Glutamatergic neuron (in vitro differentiated cells): Measurements from ENCODE around the gene RAET1G. TPM values are rescaled to one million over a fixed set of nuclear protein-coding genes. Genes with fewer than 3 reads are reported as not detected.

Source experiments
- DNase-seq: peaks from one replicate; pipeline ENCODE4 v3.0.0; 2022
- H3K27ac Mint-ChIP-seq: one replicate; pipeline ENCODE4 v1.8.0; 2020; ENCODE audit warnings: mild to moderate bottlenecking, mixed read lengths, inconsistent platforms; ENCODE audit not compliant: unreplicated experiment
- H3K27me3 Mint-ChIP-seq: one replicate; pipeline ENCODE4 v1.8.0; 2020; ENCODE audit warnings: mild to moderate bottlenecking, moderate library complexity, mixed read lengths, inconsistent platforms; ENCODE audit not compliant: unreplicated experiment
- H3K36me3 Mint-ChIP-seq: one replicate; pipeline ENCODE4 v1.8.0; 2020; ENCODE audit warnings: mild to moderate bottlenecking, mixed read lengths, inconsistent platforms; ENCODE audit not compliant: unreplicated experiment
- H3K4me1 Mint-ChIP-seq: one replicate; pipeline ENCODE4 v1.8.0; 2020; ENCODE audit warnings: mild to moderate bottlenecking, low read depth, mixed read lengths, inconsistent platforms; ENCODE audit not compliant: unreplicated experiment
- H3K4me3 Mint-ChIP-seq: one replicate; pipeline ENCODE4 v1.8.0; 2020; ENCODE audit warnings: mild to moderate bottlenecking, mixed read lengths, inconsistent platforms; ENCODE audit not compliant: unreplicated experiment
- H3K9me3 Mint-ChIP-seq: one replicate; pipeline ENCODE4 v1.8.0; 2020; ENCODE audit warnings: mild to moderate bottlenecking, moderate library complexity, mixed read lengths, inconsistent platforms; ENCODE audit not compliant: unreplicated experiment
- CTCF ChIP-seq: fragments of 200-600 bp; sonication (generic); IDR thresholded peaks from one replicate; pipeline ENCODE4 v1.5.0; 2021; ENCODE audit not compliant: partially characterized antibody, unreplicated experiment
- total RNA-seq: library from RNA; stranded (reverse); fragmentation: NEBNext Ultra II Directional; extraction: Animal tissue kit (Norgen Biotek cat#: 25700); gene quantifications from one replicate; pipeline ENCODE4 v1.2.1, GENCODE V29; 2021; ENCODE audit not compliant: unreplicated experiment

RAET1G gene
- total RNA-seq, 1 donor from 2014 or later = not detected

- H3K27me3 Mint-ChIP-seq = peaks cover 7% of the 10 kb centered on the region
- TF ChIP-seq CTCF = no peak
- H3K27ac Mint-ChIP-seq = no peak overlapping the region
- DNase-seq = no peak
- H3K4me3 Mint-ChIP-seq = no peak overlapping the region
- H3K36me3 Mint-ChIP-seq = peaks cover 11% of the 10 kb centered on the region
- no peaks in the 10 kb centered on the region for H3K4me1 Mint-ChIP-seq
- peaks cover 13% of the 10 kb centered on the region for H3K9me3 Mint-ChIP-seq
These were observed 16.5 kb downstream of the RAET1G start for GRCh38 chr6:149906405-149906804.

- Mint-ChIP-seq H3K9me3 (peaks cover 12% of the 10 kb centered on the region), H3K4me3 (no peak overlapping the region), H3K27me3 (peaks cover 7% of the 10 kb centered on the region), H3K4me1 (no peaks in the 10 kb centered on the region), H3K36me3 (peaks cover 11% of the 10 kb centered on the region), H3K27ac (no peak overlapping the region)
- no peak for TF ChIP-seq CTCF
- no peak for DNase-seq
These were observed 17.0 kb downstream of the RAET1G start for GRCh38 chr6:149905911-149906371.

- Mint-ChIP-seq H3K4me1 (no peaks in the 10 kb centered on the region), H3K4me3 (no peak overlapping the region), H3K9me3 (peaks cover 11% of the 10 kb centered on the region), H3K27ac (no peak overlapping the region), H3K36me3 (peaks cover 11% of the 10 kb centered on the region), H3K27me3 (peaks cover 7% of the 10 kb centered on the region)
- no peak for TF ChIP-seq CTCF
- no peak for DNase-seq
These were observed 17.5 kb downstream of the RAET1G start for GRCh38 chr6:149905371-149905910.

GRCh38 chr6:149904661-149905370, 18.1 kb downstream of the RAET1G start:
- Mint-ChIP-seq H3K4me3 (no peak overlapping the region), H3K27me3 (peaks cover 7% of the 10 kb centered on the region), H3K4me1 (no peaks in the 10 kb centered on the region), H3K27ac (no peak overlapping the region), H3K36me3 (peaks cover 11% of the 10 kb centered on the region), H3K9me3 (peaks cover 11% of the 10 kb centered on the region)
- no peak for TF ChIP-seq CTCF
- no peak for DNase-seq

GRCh38 chr6:149903938-149904611, 18.8 kb downstream of the RAET1G start:
- DNase-seq = no peak
- Mint-ChIP-seq H3K27me3 (peaks cover 7% of the 10 kb centered on the region), H3K9me3 (peaks cover 9% of the 10 kb centered on the region), H3K4me3 (no peak overlapping the region), H3K36me3 (peaks cover 11% of the 10 kb centered on the region), H3K4me1 (no peaks in the 10 kb centered on the region), H3K27ac (no peak overlapping the region)
- no peak for TF ChIP-seq CTCF
